ENCODE measurements around the gene VWA5B1.

DNA sequence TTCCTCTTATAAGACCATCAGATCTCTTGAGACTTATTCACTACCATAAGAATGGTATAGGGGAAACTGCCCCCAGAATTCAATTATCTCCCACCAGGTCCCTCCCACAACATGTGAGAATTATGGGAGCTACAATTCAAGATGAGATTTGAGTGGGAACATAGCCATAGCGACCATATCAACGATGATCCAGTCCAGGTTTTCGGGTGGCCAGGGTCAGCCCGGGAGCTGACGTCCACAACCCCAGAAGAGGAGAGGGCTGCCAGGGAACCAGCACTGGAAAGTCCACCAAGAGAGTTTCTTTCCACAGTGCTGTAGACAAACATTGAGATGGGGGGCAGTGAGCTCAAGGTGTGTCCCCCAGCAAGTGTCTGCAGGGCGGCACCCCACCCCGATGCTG is 88.4 kb downstream of the VWA5B1 start:
- TF ChIP-seq POLR2A (IDR thresholded peaks at IDR 0.05; ENCODE audit: low read length) (no peak), GATA1 (IDR thresholded peaks at IDR 0.05; ENCODE audit: low read depth, low read length) (no peak)
